Osteocyte (in vitro differentiated cells): Measurements from ENCODE around the gene RPTOR. TPM values are rescaled to one million over a fixed set of nuclear protein-coding genes. Genes with fewer than 3 reads are reported as not detected.

Experiments used
- DNase-seq: peaks from one replicate; pipeline ENCODE4 v3.0.0; 2021; ENCODE audit warnings: mixed read lengths; ENCODE audit not compliant: unreplicated experiment; ENCODE audit errors: extremely low spot score
- H3K27ac Mint-ChIP-seq: one replicate; pipeline ENCODE4 v1.8.0; 2021; ENCODE audit warnings: mild to moderate bottlenecking, mixed read lengths; ENCODE audit not compliant: unreplicated experiment
- H3K27me3 Mint-ChIP-seq: one replicate; pipeline ENCODE4 v1.8.0; 2021; ENCODE audit warnings: mixed read lengths; ENCODE audit not compliant: unreplicated experiment
- H3K36me3 Mint-ChIP-seq: one replicate; pipeline ENCODE4 v1.8.0; 2021; ENCODE audit warnings: mixed read lengths; ENCODE audit not compliant: unreplicated experiment
- H3K4me1 Mint-ChIP-seq: one replicate; pipeline ENCODE4 v1.8.0; 2021; ENCODE audit warnings: mixed read lengths; ENCODE audit not compliant: unreplicated experiment
- H3K4me3 Mint-ChIP-seq: one replicate; pipeline ENCODE4 v1.8.0; 2021; ENCODE audit warnings: mild to moderate bottlenecking, moderate library complexity, mixed read lengths; ENCODE audit not compliant: unreplicated experiment
- H3K9me3 Mint-ChIP-seq: one replicate; pipeline ENCODE4 v1.8.0; 2021; ENCODE audit warnings: mixed read lengths; ENCODE audit not compliant: unreplicated experiment
- total RNA-seq: library from RNA; stranded (reverse); gene quantifications from 2 replicates; pipeline ENCODE4 v1.2.1, GENCODE V29; 2021
- TF ChIP-seq, protein P1 (sequence below): fragments of 200-600 bp; sonication (generic); IDR thresholded peaks from 2 replicates; pipeline ENCODE4 v1.5.0; 2021; ENCODE audit warnings: antibody characterized with exemption, mild to moderate bottlenecking, moderate library complexity

The RPTOR gene
- total RNA-seq, 1 donor from 2014 or later: 36.0 TPM

- TF ChIP-seq, protein P1, sequence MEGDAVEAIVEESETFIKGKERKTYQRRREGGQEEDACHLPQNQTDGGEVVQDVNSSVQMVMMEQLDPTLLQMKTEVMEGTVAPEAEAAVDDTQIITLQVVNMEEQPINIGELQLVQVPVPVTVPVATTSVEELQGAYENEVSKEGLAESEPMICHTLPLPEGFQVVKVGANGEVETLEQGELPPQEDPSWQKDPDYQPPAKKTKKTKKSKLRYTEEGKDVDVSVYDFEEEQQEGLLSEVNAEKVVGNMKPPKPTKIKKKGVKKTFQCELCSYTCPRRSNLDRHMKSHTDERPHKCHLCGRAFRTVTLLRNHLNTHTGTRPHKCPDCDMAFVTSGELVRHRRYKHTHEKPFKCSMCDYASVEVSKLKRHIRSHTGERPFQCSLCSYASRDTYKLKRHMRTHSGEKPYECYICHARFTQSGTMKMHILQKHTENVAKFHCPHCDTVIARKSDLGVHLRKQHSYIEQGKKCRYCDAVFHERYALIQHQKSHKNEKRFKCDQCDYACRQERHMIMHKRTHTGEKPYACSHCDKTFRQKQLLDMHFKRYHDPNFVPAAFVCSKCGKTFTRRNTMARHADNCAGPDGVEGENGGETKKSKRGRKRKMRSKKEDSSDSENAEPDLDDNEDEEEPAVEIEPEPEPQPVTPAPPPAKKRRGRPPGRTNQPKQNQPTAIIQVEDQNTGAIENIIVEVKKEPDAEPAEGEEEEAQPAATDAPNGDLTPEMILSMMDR: no peak
- Mint-ChIP-seq H3K4me3 (no peak overlapping the region), H3K27ac (no peak overlapping the region), H3K27me3 (peaks cover 5% of the 10 kb centered on the region), H3K9me3 (no peaks in the 10 kb centered on the region), H3K36me3 (peaks cover 12% of the 10 kb centered on the region), H3K4me1 (peaks cover 15% of the 10 kb centered on the region)
- no peak for DNase-seq
These were observed 452.0 kb downstream of the RPTOR start for GRCh38 chr17:80996422-80997305.

- no peak for DNase-seq
- Mint-ChIP-seq H3K36me3 (peaks cover 12% of the 10 kb centered on the region), H3K4me3 (no peak overlapping the region), H3K27ac (no peak overlapping the region), H3K27me3 (peaks cover 10% of the 10 kb centered on the region), H3K9me3 (no peaks in the 10 kb centered on the region), H3K4me1 (peaks cover 15% of the 10 kb centered on the region)
- TF ChIP-seq, protein P1: no peak
These were observed 452.9 kb downstream of the RPTOR start for GRCh38 chr17:80997424-80998117.

DNA sequence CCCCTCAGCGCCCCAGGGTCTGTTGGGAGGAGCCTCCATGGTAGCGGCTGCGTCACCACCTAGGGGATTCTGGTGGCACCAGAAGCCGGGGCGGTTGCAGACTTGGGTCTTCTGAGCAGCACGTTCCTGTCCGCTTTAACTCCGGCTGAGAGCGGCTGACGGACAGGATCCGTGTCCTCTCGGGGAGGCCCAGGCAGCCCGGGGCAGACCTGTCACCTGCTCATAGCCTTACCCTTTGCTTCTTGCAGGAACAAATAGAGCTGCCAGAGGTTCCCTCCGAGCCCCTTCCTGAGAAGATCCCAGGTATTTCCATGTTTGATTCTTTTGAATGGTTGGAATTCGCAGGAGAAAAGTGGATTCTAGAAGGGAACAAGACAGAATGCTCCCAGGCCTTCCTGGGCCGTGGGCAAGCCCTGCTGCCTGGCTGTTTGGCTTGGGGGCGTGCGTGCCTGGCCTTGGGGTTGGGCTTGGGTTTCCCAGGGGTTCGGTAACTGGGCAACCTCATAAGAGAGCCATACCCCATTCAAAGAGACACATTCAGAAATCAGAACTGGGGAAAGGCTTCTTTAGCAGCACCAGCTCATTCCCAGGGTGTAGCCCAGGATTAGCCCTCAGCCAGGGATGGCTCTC lies 453.6 kb downstream of the RPTOR start:
- peaks cover 9% of the 10 kb centered on the region for H3K4me1 Mint-ChIP-seq
- peaks cover 14% of the 10 kb centered on the region for H3K27me3 Mint-ChIP-seq
- no peak overlapping the region for H3K27ac Mint-ChIP-seq
- H3K4me3 Mint-ChIP-seq: no peak overlapping the region
- DNase-seq: no peak
- TF ChIP-seq, protein P1: no peak
- no peaks in the 10 kb centered on the region for H3K9me3 Mint-ChIP-seq
- H3K36me3 Mint-ChIP-seq: peaks cover 12% of the 10 kb centered on the region

GRCh38 chr17:80998748-80999535 lies 454.3 kb downstream of the RPTOR start:
- DNase-seq: no peak
- TF ChIP-seq, protein P1: no peak
- Mint-ChIP-seq H3K27me3 (peaks cover 19% of the 10 kb centered on the region), H3K4me1 (peaks cover 8% of the 10 kb centered on the region), H3K9me3 (no peaks in the 10 kb centered on the region), H3K36me3 (peaks cover 12% of the 10 kb centered on the region), H3K27ac (no peak overlapping the region), H3K4me3 (no peak overlapping the region)
